VCaP (cell line): ENCODE data around the gene FGFR2.

ENCODE experiments used
- H3K27ac ChIP-seq: fragments of 450-650 bp; 2 replicates; pipeline ENCODE4 v1.5.1; 2017
- CTCF ChIP-seq: fragments of 450-650 bp; conservative IDR thresholded peaks from 2 replicates; pipeline ENCODE4 v1.5.1; 2017; ENCODE audit warnings: mild to moderate bottlenecking, moderate library complexity

Gene FGFR2

GRCh38 chr10:121616291-121616690, 18.0 kb upstream of the FGFR2 start:
- no peak overlapping the region for H3K27ac ChIP-seq
- no peak for TF ChIP-seq CTCF

GRCh38 chr10:121615836-121616235, 17.6 kb upstream of the FGFR2 start:
- TF ChIP-seq CTCF, result no peak
- no peak overlapping the region for H3K27ac ChIP-seq

- H3K27ac ChIP-seq, result no peak overlapping the region
- no peak for TF ChIP-seq CTCF
These were observed 17.2 kb upstream of the FGFR2 start for GRCh38 chr10:121615435-121615793.

GRCh38 chr10:121614613-121615434, 16.6 kb upstream of the FGFR2 start:
- H3K27ac ChIP-seq, result no peak overlapping the region
- TF ChIP-seq CTCF, result no peak

GRCh38 chr10:121613456-121613855, 15.2 kb upstream of the FGFR2 start:
- no peak overlapping the region for H3K27ac ChIP-seq
- TF ChIP-seq CTCF, result no peak

GRCh38 chr10:121611393-121612159, 13.3 kb upstream of the FGFR2 start:
- no peak for TF ChIP-seq CTCF
- no peak overlapping the region for H3K27ac ChIP-seq

- TF ChIP-seq CTCF, result no peak
- H3K27ac ChIP-seq, result no peak overlapping the region
These were observed 12.6 kb upstream of the FGFR2 start for GRCh38 chr10:121610798-121611323.
